GM12864 (cell line): ENCODE measurements around the gene IZUMO3.

Experiments used
- DNase-seq: peaks from one replicate; pipeline ENCODE4 v3.0.0-alpha.2; 2011; ENCODE audit warnings: low read depth
- H3K4me3 ChIP-seq: 2 replicates; pipeline ENCODE4 v1.5.1; 2011; ENCODE audit warnings: mild to moderate bottlenecking, low read depth, low read length, control low read depth
- CTCF ChIP-seq: IDR thresholded peaks from 2 replicates; pipeline ENCODE4 v1.5.1; 2011; ENCODE audit warnings: low read depth, mild to moderate bottlenecking, moderate library complexity, low read length, control low read depth, inconsistent platforms; ENCODE audit errors: missing control alignments

Gene IZUMO3

GRCh38 chr9:24561957-24562356, 16.3 kb upstream of the IZUMO3 start:
- H3K4me3 ChIP-seq, result no peak overlapping the region
- TF ChIP-seq CTCF, result no peak

GRCh38 chr9:24553183-24553552, 7.5 kb upstream of the IZUMO3 start:
- DNase-seq, result no peak
- no peak for TF ChIP-seq CTCF

More at GRCh38 chr9:24561957-24562356, 16.3 kb upstream of the IZUMO3 start:
- no peak for DNase-seq

GRCh38 chr9:24552526-24553182, 7.0 kb upstream of the IZUMO3 start:
- no peak for TF ChIP-seq CTCF
- DNase-seq, result no peak
- H3K4me3 ChIP-seq, result no peak overlapping the region

More at GRCh38 chr9:24553183-24553552, 7.5 kb upstream of the IZUMO3 start:
- H3K4me3 ChIP-seq, result no peak overlapping the region

- DNase-seq, result no peak
- no peak for TF ChIP-seq CTCF
- H3K4me3 ChIP-seq, result no peak overlapping the region
These were observed 412 bp downstream of the IZUMO3 start for GRCh38 chr9:24545285-24545684.

DNA sequence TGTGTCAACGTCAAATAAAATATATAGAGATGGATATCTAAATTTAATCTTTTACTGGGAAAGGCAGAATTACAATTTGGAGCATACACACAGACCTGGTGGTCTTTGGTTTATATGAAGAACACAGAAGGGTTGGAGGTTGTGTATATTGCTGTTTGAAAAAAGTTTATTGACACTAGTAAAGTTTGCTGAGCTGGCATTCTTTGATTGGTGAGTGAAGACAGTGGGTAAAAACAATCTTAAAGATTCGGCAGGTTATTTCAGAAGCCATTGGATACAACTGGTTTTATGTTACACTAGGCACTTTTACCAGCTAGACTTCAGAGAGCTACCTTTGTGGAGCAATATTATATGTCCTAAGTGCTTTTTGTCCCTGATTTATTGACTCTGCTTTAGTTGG, 27.2 kb downstream of the IZUMO3 start:
- no peak overlapping the region for H3K4me3 ChIP-seq
- DNase-seq, result no peak
- no peak for TF ChIP-seq CTCF

DNA sequence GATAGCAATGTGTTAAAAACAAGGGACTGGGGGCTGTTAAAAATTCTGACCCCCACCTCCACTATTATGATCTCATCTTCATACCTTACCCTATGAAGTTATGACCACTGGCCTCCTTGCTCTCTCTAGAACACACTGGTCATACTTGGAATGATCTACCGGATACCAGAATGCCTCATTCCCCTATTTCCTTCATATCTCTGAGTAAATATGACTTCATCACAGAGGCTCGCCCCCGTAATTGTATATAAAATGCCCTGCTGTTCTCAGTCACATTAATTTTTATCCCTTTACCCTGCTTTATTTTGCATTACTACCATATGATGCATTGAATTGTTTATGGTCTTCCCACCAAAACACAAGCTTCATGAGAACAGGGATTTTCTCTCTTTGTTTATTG, 29.2 kb downstream of the IZUMO3 start:
- no peak for TF ChIP-seq CTCF

DNA sequence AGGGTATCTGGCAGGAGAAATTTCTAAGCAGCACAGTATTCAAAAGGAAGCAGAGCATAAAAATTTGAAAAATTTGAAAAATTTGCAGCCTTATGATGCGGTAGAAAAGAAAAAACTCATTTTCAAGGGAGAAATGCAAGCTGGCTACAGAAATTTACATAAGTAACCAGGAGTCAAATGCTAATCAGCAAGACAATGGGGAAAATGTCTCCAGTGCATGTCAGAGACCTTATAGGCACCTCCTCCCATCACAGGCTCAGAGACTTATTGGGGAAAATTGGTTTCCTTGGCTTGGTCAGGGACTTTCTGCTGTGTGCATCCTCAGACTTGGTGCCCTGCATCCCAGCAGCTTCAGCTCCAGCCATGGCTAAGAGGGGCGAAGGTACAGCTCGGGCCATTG, 35.8 kb downstream of the IZUMO3 start:
- DNase-seq, result no peak

More for the DNA sequence above, 29.2 kb downstream of the IZUMO3 start:
- H3K4me3 ChIP-seq, result no peak overlapping the region
- no peak for DNase-seq

More for the DNA sequence above, 35.8 kb downstream of the IZUMO3 start:
- TF ChIP-seq CTCF, result no peak
- H3K4me3 ChIP-seq, result no peak overlapping the region
